IPS-18c (cell line): ENCODE results near the gene CPLX3.

Experiments used
- H3K4me3 ChIP-seq: 2 replicates; pipeline ENCODE4 v1.7.0; 2013; ENCODE audit warnings: low read depth, mild to moderate bottlenecking, low read length, moderate library complexity; ENCODE audit not compliant: insufficient read depth
- H3K9me3 ChIP-seq: one replicate; pipeline ENCODE4 v1.6.1; 2013; ENCODE audit warnings: mild to moderate bottlenecking, low read length, moderate library complexity; ENCODE audit not compliant: control insufficient read depth, insufficient read depth

The CPLX3 gene

DNA sequence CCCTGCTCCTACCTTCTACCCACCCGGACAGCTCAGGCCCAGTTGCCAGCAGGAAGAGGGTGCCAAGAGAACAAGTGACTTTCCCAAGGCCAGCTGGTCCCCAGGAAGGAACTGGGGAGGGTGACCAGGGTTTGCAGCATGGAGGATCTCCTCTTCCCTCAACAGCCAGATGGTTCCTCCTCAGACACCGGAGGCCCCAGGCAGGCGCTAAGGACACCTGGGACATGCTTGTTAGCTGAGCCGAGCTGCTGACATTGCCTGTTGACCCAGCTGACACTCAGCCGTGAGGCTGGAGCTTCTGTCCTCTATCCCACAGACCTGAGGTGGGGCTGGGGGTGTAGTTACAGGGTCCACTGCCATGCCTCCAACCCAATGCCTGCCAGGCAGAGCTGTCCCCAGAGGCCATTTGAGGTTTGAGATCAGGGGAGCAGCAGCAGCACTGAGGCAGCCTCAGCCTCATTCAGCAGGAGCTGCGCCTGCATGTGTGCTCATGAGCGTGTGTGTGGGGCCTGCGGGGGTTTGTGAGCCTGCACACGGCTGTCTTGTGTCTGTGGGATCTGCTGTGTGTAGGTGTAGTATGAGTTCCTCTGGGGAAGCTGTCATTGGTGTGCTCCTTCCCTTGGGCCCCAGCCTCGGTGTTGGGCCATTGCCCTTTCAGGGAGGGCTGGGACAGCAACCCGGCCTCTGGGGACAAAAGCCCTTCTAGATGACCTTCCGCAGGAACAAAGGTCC is 7.1 kb downstream of the CPLX3 start:
- Histone ChIP-seq H3K4me3 (no peak overlapping the region), H3K9me3 (no peaks in the 10 kb centered on the region)

DNA sequence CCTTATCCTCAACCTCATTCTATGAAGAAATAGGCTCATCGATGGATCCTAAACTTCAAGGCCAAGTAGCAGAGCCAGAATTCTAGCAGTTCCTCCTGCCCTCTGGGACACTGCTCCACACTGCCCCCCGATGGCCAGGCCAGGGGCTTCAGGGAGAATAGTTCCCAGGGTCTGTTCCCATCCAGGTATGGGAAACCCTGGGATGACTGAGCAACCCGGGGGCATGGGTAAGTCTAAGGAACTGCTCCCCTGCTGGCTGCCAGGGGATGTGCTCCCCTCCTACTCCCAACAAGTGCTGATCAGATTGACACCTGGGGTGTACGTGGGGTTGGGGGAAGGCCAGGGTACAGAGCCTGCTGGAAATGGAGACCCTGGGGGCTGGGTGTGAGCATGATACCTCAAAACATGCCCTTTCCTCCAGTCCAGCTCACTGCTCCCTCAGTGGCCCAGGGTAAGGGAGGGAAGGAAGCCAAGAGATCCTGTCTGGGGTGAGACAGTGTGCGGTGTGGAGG is 8.9 kb downstream of the CPLX3 start:
- H3K9me3 ChIP-seq, result no peaks in the 10 kb centered on the region
- no peak overlapping the region for H3K4me3 ChIP-seq

DNA sequence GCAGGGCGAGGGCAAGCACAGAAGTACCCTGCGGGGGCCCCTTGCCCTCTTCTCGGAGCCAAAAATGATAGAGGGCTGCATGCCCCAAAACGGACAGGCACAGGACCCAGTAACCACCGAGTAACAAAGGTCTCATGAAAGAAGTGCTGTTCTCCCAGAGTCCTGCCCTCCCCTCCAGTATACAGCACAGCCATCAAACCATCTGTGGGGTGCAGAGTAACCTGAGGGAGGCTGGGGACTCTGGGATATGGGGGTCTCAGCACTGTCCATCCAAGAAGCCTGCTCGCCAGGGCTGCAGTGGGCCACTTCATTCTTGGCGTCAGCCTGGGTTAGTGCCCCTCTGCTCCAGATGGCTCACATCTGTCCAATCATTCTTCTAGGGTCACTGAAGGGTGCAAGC is 10.4 kb downstream of the CPLX3 start:
- no peak overlapping the region for H3K4me3 ChIP-seq
- no peaks in the 10 kb centered on the region for H3K9me3 ChIP-seq

DNA sequence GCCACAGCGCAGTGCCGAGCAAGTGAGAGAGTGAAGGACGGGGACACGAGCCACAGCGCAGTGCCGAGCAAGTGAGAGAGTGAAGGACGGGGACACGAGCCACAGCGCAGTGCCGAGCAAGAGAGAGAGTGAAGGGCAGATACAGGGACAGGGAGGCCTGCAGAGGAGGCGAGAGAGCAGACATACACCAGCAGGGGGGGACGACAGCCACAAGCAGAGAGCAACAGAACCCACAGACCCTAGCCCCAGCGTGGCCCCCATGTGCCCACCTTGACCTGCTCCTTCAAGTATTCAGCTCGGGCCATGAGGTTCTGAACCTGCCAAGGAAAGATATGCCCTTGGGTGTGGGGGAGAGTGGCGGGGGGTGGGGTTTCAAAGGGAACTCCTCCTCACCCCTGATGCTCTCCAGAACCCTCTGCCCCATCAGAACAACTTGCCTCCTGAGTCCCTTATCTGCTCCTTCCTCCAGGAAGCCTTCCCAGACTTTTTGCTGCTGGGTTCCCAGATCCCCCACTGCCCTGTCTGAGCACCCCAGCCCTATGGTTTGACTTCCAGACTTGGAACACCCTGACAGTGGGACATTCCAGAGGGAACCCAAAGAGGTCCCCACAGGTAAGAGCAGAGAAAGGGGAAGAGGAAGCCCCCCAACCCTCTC is 11.2 kb downstream of the CPLX3 start:
- Histone ChIP-seq H3K9me3 (no peaks in the 10 kb centered on the region), H3K4me3 (no peak overlapping the region)

DNA sequence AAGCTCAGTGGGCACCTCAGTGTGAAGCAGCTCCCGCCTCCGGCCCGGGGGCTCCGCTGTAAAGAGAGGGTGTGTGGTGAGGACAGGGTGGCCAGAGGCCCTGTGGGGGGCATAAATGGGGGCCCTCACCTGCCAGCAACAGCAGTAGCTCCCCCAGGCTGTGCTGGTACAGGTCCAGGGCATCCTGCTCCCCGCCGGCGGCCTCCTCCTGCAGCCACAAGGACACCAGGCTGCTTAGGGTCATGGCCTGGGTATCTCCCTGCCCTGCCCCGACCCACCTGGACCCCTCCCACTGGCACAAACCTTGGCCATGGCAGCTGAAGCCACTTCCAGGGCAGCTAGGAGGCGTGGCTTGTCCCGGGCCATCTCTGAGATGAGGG is 11.7 kb downstream of the CPLX3 start:
- Histone ChIP-seq H3K9me3 (no peaks in the 10 kb centered on the region), H3K4me3 (no peak overlapping the region)

DNA sequence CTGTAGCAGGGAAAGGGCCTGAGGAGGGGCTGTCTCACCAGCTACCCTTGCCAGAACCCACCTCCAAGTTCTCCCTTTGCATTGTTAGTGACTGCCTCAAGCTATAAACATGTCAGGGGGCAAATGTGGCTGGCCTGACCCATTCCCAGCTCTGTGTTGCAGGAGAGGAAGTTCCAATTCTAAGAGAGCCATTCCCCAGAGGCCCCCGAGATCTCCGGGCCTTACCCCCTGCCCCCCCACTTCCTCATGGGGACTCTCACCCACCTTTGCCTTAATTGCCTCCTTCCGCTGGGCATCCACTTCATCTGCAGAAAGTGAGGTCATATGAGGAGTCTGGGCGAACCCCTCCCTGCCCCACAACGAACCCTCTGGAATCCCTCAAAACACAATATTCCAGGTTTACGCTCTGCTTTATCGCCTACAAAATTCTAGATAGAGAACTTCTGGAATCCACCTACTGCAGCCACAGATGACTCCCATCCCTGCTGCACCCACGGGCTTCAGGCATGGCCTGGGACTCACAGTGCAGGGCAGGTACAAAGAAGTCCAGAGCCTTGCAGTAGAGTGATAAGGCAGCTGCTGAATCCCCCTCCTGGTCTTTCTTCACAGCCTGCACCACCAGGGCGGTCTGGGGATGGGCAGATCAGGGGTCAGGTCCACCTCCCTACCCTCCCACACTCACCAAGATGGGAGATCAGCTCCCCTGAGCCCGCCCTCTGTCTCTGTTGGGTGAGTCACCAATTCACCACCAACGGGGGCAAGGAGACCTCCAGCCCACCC is 12.5 kb downstream of the CPLX3 start:
- no peak overlapping the region for H3K4me3 ChIP-seq
- no peaks in the 10 kb centered on the region for H3K9me3 ChIP-seq

DNA sequence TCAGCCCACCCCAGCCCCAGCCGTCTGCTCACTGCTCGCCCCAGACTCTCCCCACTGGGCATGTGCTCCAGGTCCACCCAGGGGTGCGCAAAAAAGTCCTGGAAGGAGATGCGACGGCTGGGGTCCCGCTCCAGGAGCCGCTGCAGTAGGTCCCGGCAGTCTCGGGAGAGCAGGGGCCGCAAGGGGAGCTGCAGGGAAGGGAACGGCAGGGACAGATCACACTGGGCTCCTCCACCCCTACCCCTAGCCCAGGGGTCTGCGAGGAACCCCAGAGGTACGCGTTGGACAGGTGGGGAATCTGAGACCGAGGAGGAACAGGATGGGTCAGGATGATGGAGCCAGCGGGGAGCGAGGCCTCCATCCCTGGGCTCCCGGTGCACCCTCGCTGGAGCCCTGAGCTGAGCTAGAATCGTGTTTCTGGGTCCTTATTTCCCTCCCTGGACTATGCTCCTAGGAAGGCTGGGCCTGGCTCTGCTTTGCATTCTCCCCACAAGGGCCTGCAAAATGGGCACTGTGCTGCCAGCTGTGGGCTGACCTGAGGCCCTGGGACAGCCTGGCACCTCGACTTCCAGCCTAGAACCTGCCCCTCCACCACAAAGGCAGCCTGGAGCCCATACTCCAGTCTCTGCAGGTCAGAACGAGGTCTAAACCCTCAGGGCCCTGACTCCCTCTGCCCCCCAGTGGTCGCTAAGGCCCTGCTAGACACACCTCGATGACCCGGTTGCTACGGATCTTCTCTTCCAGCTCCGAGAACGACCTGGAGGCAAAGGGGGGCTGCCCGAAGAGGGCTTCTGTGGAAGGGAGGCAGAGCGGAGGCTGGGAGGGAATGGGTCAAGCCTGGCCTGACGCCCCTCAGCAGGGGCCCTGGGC is 13.3 kb downstream of the CPLX3 start:
- H3K9me3 ChIP-seq, result no peaks in the 10 kb centered on the region
- no peak overlapping the region for H3K4me3 ChIP-seq

DNA sequence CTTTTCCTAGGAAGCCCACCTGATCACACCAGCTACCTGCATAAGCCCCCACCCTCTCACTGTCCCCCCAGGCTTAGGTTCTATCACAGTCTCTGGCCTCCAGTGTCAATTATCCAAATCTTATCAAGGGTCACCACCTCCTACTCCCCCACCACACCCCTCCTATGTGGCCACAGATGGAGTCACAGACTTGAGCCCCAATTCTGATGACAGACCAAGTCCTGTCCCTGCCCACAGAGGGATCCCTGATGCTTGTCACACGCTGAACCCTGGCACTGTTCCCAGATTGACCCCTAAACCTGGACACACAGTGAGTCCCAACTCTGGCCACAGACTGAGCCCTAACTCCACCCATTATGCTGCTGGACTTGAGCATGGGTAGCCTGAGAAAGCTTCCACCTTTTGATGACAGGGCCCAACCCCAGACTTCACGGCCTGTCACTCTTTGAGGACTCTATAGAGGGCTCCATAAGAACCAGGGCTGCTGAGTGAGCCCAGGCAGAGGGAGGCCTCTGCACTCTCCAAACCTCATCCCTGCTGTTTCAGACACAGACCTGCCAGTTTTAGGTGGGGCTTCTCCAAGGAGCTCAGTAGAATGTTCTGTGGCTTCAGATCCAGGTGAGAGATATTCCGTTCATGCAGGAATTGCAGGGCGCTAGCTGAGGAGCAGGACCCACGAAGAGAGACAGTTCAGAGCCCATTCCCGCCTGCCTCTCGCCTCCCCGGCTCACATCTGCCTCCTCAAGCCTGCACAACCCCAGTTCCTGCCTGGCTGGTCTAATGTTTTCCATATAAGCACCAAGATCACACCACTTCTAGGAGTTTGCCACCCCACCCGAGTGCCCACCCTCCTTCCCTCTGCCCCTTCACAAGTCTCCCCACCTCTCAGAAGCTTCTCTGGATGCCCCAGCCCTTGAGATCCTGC is 14.7 kb downstream of the CPLX3 start:
- no peaks in the 10 kb centered on the region for H3K9me3 ChIP-seq
- no peak overlapping the region for H3K4me3 ChIP-seq

DNA sequence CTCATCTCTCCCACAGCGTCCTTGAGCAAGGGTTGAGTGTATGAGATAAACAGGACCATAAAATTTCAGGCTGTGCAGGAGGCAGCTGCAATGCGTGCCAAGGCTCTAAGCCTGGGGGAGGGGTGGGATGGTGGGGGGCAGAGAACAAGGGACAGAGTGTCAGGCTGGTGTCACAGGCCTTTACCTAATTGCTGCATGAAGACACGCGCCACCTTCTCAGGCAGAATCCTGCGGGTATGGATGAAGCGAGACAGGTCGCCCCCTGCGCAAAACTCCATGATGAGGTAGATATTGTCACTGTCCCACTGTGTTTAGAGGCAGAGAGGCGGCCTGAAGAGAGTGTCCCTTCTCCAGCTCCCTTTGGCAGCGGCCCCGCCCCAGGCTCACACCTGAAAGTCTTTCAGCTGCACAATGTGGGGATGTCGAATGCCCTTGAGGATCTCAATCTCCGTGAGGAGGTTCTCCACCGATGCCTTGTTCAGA is 15.5 kb downstream of the CPLX3 start:
- Histone ChIP-seq H3K4me3 (peak overlapping the region; percentile 86; the same call in 1 of the 2 replicates), H3K9me3 (no peaks in the 10 kb centered on the region)

DNA sequence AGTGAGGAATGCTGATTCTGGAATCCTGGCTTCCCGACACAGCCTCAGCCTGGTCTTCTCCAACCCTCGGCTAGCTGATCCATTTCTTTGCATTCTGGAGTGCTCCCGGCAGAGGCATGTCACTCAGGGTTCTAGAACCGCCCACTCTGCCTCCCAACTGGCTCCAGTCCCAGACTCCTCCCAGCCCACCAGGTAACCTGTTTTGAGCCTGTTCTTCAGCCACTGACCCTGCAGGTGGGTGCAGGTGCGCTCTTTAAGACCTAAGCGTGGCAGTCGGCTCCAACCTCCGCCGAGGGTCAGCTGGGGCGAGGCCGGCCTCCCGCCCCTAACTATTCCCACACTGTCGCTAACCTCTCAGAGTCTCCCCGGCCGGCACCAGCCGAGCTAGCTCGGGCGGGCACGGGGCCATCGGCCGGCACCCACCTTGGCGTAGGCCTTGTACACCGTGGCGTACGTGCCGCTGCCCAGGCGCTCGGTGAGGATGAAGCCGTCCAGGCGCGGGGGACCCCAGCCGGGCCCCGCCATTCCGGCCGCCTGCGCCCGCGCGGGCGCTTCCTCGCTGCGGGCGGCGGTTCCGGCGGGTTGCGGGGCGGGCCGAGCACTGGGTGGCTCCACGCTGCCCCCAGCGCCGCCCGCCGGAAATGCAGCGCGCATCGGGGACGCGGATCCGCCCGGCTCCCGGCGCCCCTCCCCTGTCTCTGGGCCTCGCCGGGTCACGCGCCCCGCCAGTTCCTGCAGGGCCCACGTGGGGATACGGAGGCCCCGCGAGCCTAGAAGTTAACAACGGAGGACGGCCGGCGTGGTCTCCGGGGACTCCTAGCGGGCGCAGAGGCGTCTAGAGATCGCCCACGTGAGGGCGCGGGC is 16.4 kb downstream of the CPLX3 start, which contains the start of gene ULK3:
Gene ULK3, minus strand, starts transcription at position 576 of the 864 bp plus-strand sequence. Its CDS starts 51 bp downstream, at position 525.
- peak within 1 kb of the TSS; percentile 86 for H3K4me3 ChIP-seq

DNA sequence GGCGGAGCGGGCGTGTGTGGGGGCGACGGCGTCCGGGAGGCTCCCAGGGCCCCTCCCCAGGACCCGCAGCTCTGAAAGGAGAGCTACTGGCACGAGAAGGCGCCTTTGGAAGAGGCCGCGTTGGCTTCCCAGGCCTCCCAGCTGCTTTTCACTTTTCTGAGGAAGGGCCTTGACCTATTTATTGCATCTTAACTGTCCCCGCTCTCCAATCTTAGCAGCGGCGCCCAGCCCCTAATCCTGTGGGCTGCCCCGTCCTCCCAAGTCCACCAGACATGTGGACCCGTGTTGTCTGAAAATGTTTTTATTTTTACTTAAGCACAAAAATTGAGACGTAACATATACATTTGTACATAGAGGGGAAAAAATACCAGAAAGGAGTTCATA is 17.0 kb downstream of the CPLX3 start:
- Histone ChIP-seq H3K4me3 (peak overlapping the region; percentile 86), H3K9me3 (no peaks in the 10 kb centered on the region)

More for the DNA sequence above, 16.4 kb downstream of the CPLX3 start, which contains the start of gene ULK3:
- no peaks in the 10 kb centered on the region for H3K9me3 ChIP-seq

DNA sequence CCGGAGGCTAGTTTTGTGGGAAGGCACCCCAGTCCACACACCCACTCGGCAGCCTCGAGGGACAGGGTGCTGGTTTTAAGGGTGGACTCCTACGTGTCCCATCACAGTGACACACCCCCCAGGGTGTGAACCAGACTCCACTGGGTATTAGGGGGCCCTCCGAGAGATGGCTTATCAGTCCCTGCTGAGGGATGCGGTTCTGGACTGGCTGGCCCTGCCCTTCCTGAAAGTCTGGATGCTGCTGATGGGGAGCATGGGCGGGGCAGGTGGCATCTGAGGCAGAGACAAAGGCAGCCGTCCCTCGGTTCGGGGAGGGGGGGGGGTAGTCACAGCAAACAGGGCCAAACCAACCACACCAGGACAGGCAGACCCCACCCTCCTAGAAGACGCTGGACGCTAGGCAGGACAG is 17.5 kb downstream of the CPLX3 start:
- Histone ChIP-seq H3K9me3 (no peaks in the 10 kb centered on the region), H3K4me3 (no peak overlapping the region; the same call in 1 of the 2 replicates)

DNA sequence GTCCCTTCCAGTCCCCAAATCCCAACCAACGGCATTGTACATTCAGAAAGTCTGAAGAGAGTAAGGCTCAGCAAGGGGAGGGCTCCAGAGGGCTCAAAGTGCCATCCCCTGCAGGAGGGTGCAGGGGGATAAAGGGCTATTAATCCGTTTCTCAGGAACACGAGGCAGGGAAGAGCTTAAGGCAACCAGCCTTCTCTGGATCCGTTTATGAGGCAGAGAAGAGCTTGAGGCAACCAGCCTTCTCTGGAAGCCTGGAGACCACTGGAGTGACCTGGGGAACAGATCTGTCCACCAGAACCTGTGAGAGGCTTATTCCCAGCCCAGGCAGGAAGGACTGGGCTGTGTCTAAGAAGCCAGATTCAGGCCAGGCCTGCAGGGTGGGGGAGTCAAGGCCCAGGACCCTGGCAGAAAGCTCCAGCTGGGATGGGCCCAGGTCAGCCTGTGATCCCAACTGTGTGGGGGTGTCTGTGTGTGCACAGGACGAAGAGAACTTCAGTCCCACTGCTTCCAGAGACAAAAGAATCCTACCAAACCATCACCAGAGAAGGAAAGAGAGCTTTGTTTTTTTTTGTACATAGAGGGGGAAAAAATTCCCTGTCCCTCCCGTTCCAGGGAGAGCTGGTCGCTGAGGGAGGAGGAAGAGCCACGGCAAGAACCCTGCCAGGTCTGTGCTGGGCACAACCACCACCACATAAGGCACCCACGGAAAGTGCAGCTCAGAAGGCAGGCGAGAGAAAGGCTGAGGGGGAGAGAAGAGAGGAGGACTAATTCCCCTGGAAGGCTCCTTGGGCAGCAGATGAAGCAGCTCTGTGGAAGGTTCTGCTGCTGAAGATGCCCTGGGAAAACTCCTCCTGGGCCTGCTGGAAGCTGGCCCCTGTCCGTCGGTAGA is 18.1 kb downstream of the CPLX3 start:
- Histone ChIP-seq H3K9me3 (no peaks in the 10 kb centered on the region), H3K4me3 (no peak overlapping the region)

DNA sequence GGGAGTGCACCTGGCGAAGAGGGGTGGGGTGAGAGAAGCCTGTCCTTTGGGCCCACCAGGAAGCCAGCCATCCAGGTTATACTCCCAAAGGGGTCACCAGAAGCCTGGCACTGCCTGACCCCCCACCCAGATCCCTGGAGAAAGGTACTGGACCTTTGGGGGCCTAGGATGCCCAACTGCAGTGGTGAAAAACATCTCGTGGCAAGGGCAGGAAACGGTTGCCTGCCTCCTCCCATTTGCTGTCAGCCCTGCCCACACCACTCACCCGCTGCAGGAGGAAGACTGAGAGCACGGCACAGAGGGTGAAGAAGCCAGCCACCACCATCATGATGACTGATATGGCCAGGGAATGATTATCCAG is 18.8 kb downstream of the CPLX3 start:
- H3K4me3 ChIP-seq, result no peak overlapping the region
- H3K9me3 ChIP-seq, result no peaks in the 10 kb centered on the region
